Measurements from ENCODE around the gene ELFN2.
"Not testable (repeated sequence)": the region's sequence is repeated elsewhere in the genome, so short reads cannot be mapped to it uniquely, and the experiment has no call there.

The ELFN2 gene

GRCh38 chr22:37334859-37335805 lies 92.1 kb downstream of the ELFN2 start:
- DNase-seq (ENCODE audit: low read depth): no peak

- DNase-seq (ENCODE audit: low read depth): no peak
These were observed 92.8 kb downstream of the ELFN2 start for GRCh38 chr22:37334461-37334858.

GRCh38 chr22:37333724-37334460 lies 93.4 kb downstream of the ELFN2 start:
- DNase-seq (ENCODE audit: low read depth): no peak

GRCh38 chr22:37331856-37332536 lies 95.3 kb downstream of the ELFN2 start:
- no peak for DNase-seq (ENCODE audit: low read depth)

GRCh38 chr22:37331034-37331428 lies 96.2 kb downstream of the ELFN2 start:
- DNase-seq (ENCODE audit: low read depth): peak; percentile 60

- DNase-seq (ENCODE audit: low read depth): peak; percentile 76
These were observed 96.9 kb downstream of the ELFN2 start for GRCh38 chr22:37330200-37331033.

- DNase-seq (ENCODE audit: low read depth): no peak
These were observed 97.8 kb downstream of the ELFN2 start for GRCh38 chr22:37329238-37330140.

- not testable (repeated sequence) for DNase-seq (ENCODE audit: low read depth)
These were observed 98.6 kb downstream of the ELFN2 start for GRCh38 chr22:37328538-37329237.

GRCh38 chr22:37328017-37328416 lies 99.3 kb downstream of the ELFN2 start:
- peak; percentile 90 for DNase-seq (ENCODE audit: low read depth)

GRCh38 chr22:37326726-37327125 lies 100.6 kb downstream of the ELFN2 start:
- no peak for DNase-seq (ENCODE audit: low read depth)

- DNase-seq (ENCODE audit: low read depth): no peak
These were observed 102.3 kb downstream of the ELFN2 start for GRCh38 chr22:37325039-37325395.

- DNase-seq (ENCODE audit: low read depth): no peak
These were observed 102.8 kb downstream of the ELFN2 start for GRCh38 chr22:37324340-37325038.

- peak; percentile 31 for DNase-seq (ENCODE audit: low read depth)
These were observed 106.3 kb downstream of the ELFN2 start for GRCh38 chr22:37320726-37321677.

- DNase-seq (ENCODE audit: low read depth): no peak
These were observed 107.8 kb downstream of the ELFN2 start for GRCh38 chr22:37319469-37319868.

- DNase-seq (ENCODE audit: low read depth): no peak
These were observed 108.7 kb downstream of the ELFN2 start for GRCh38 chr22:37318364-37319109.

Data from amniotic epithelial cell (primary cell).